ENCODE results near the gene DCTPP1. TPM values are rescaled to one million over a fixed set of nuclear protein-coding genes. Genes with fewer than 3 reads are reported as not detected.
A peak's percentile ranks its signal among the peaks of the same experiment; 100 is the strongest.

The DCTPP1 gene
- total and polyA plus RNA-seq, 2 of the 13 experiments (the other 11 are each of a cell fraction or from before 2014, with no cell fraction given) = 54.8 to 74.4 TPM

- no peak for TF ChIP-seq GATAD1 (CRISPR knock-in tag; IDR thresholded peaks at IDR 0.05)
- TF ChIP-seq KAT7 (CRISPR knock-in tag; IDR thresholded peaks at IDR 0.05; ENCODE audit: borderline replicate concordance) = no peak
- TF ChIP-seq THAP8 (CRISPR knock-in tag; IDR thresholded peaks at IDR 0.05; ENCODE audit: borderline replicate concordance) = no peak
- TF ChIP-seq SOX13 (IDR thresholded peaks at IDR 0.05) = peak; percentile 40; the same call in 1 of the 2 replicates
- TF ChIP-seq SOX13 (CRISPR knock-in tag; conservative IDR thresholded peaks at IDR 0.05 in 1 of 2, IDR thresholded peaks at IDR 0.05 in 1 of 2) = peak in 1 of 2 experiments; percentile 65; a peak in 2 of 4 replicates
- TF ChIP-seq NAIF1 (CRISPR knock-in tag; IDR thresholded peaks at IDR 0.05; ENCODE audit: borderline replicate concordance) = no peak
- peak; percentile 70; the same call in 1 of the 2 replicates for TF ChIP-seq ZNF292 (CRISPR knock-in tag; IDR thresholded peaks at IDR 0.05; ENCODE audit: borderline replicate concordance, low read depth)
- TF ChIP-seq TFAP4 (IDR thresholded peaks at IDR 0.05; ENCODE audit: borderline replicate concordance, low read depth) = no peak
- no peak for TF ChIP-seq RNF2 (conservative IDR thresholded peaks at IDR 0.05; ENCODE audit: low read depth)
- TF ChIP-seq ZNF546 (CRISPR knock-in tag; conservative IDR thresholded peaks at IDR 0.05) = no peak
- no peak for TF ChIP-seq KLF11 (CRISPR knock-in tag; IDR thresholded peaks at IDR 0.05)
- no peak for TF ChIP-seq MAFG (CRISPR knock-in tag; IDR thresholded peaks at IDR 0.05)
- no peak for TF ChIP-seq ZNF234 (CRISPR knock-in tag; conservative IDR thresholded peaks at IDR 0.05)
- peak; percentile 36; the same call in 1 of the 2 replicates for TF ChIP-seq ZFX (CRISPR knock-in tag; IDR thresholded peaks at IDR 0.05; ENCODE audit: low read depth)
- no peak for TF ChIP-seq MTA3 (CRISPR knock-in tag; IDR thresholded peaks at IDR 0.05)
- no peak for TF ChIP-seq RFXAP (CRISPR knock-in tag; IDR thresholded peaks at IDR 0.05; ENCODE audit: borderline replicate concordance)
- no peak for TF ChIP-seq MNT (IDR thresholded peaks at IDR 0.05)
- peak; percentile 46; the same call in 1 of the 2 replicates for TF ChIP-seq ZBTB20 (CRISPR knock-in tag; IDR thresholded peaks at IDR 0.05; ENCODE audit: borderline replicate concordance, low read depth)
- no peak for TF ChIP-seq HCFC1 (IDR thresholded peaks at IDR 0.05; ENCODE audit: low read depth, low read length)
- peak; percentile 42; the same call in 1 of the 2 replicates for TF ChIP-seq CREM (IDR thresholded peaks at IDR 0.05)
- TF ChIP-seq CREM (CRISPR knock-in tag; IDR thresholded peaks at IDR 0.05) = no peak
- TF ChIP-seq FOSL1 (CRISPR knock-in tag; IDR thresholded peaks at IDR 0.05; ENCODE audit: borderline replicate concordance) = peak; percentile 87; the same call in 1 of the 2 replicates
- TF ChIP-seq NCOR1 (IDR thresholded peaks at IDR 0.05; ENCODE audit: borderline replicate concordance, low read length) = 0 out of 2 replicates have a peak, but pooled peaks have one; percentile 42
- TF ChIP-seq MEIS1 (CRISPR knock-in tag; IDR thresholded peaks at IDR 0.05; ENCODE audit: borderline replicate concordance) = no peak; the same call in 1 of the 2 replicates
- TF ChIP-seq ZNF83 (CRISPR knock-in tag; IDR thresholded peaks at IDR 0.05; ENCODE audit: borderline replicate concordance) = no peak
- no peak for TF ChIP-seq HIVEP1 (CRISPR knock-in tag; IDR thresholded peaks at IDR 0.05)
- TF ChIP-seq PCBP2 (optimal IDR thresholded peaks at IDR 0.05; ENCODE audit: low read depth, low read length, poor library complexity, severe bottlenecking) = no peak
- no peak for TF ChIP-seq CCDC6 (CRISPR knock-in tag; IDR thresholded peaks at IDR 0.05)
- no peak for TF ChIP-seq U2AF1 (optimal IDR thresholded peaks at IDR 0.05; ENCODE audit: low read depth, low read length)
- TF ChIP-seq GLI4 (CRISPR knock-in tag; IDR thresholded peaks at IDR 0.05; ENCODE audit: borderline replicate concordance) = no peak
- TF ChIP-seq ZNF282 (IDR thresholded peaks at IDR 0.05; ENCODE audit: partially characterized antibody) = no peak
These were observed 7.7 kb upstream of the DCTPP1 start (continued) for GRCh38 chr16:30437511-30438046.

Measured in HepG2 (cell line).